Hematopoietic multipotent progenitor cell treated with erythropoietin and hydrocortisone succinate and interleukin-3 and kit ligand, for 17 days (in vitro differentiated cells): Measurements from ENCODE around the gene PPP1CA.
"Not testable (repeated sequence)": the region's sequence is repeated elsewhere in the genome, so short reads cannot be mapped to it uniquely, and the experiment has no call there.

Source experiments
- DNase-seq: peaks from one replicate; pipeline ENCODE4 v3.0.0-alpha.2; 2015; ENCODE audit warnings: low spot score

The PPP1CA gene

GRCh38 chr11:67402192-67402839 is 658 bp upstream of the PPP1CA start:
- not testable (repeated sequence) for DNase-seq

GRCh38 chr11:67400942-67401494 is 640 bp downstream of the PPP1CA start:
- no peak for DNase-seq

GRCh38 chr11:67400251-67400941 is 1.3 kb downstream of the PPP1CA start:
- no peak for DNase-seq

- DNase-seq, result no peak
Measured at GRCh38 chr11:67398661-67399563, 2.7 kb downstream of the PPP1CA start.

- no peak for DNase-seq
Measured at GRCh38 chr11:67397986-67398660, 3.5 kb downstream of the PPP1CA start.

GRCh38 chr11:67397536-67397935 is 4.1 kb downstream of the PPP1CA start:
- DNase-seq, result no peak

GRCh38 chr11:67396587-67397389 is 4.9 kb downstream of the PPP1CA start:
- no peak for DNase-seq

GRCh38 chr11:67396259-67396581 is 5.4 kb downstream of the PPP1CA start:
- DNase-seq, result no peak

GRCh38 chr11:67395555-67396258 is 6.0 kb downstream of the PPP1CA start:
- DNase-seq, result no peak

GRCh38 chr11:67393990-67394389 is 7.7 kb downstream of the PPP1CA start:
- DNase-seq, result no peak

GRCh38 chr11:67393437-67393836 is 8.2 kb downstream of the PPP1CA start:
- no peak for DNase-seq

GRCh38 chr11:67392183-67392715 is 9.4 kb downstream of the PPP1CA start:
- no peak for DNase-seq

- DNase-seq, result peak; percentile 96
Measured at GRCh38 chr11:67391304-67392182, 10.1 kb downstream of the PPP1CA start, which contains the start of gene RAD9A. TSS of gene RAD9A (plus strand) at chr11:67391986. CDS start at chr11:67392045, 59 bp downstream.

GRCh38 chr11:67390947-67391303 is 10.7 kb downstream of the PPP1CA start:
- peak; percentile 68 for DNase-seq

- peak; percentile 54 for DNase-seq
Measured at GRCh38 chr11:67389477-67389876, 12.2 kb downstream of the PPP1CA start.

- DNase-seq, result no peak
Measured at GRCh38 chr11:67387518-67387917, 14.1 kb downstream of the PPP1CA start.

- no peak for DNase-seq
Measured at GRCh38 chr11:67387069-67387468, 14.6 kb downstream of the PPP1CA start.

- DNase-seq, result no peak
Measured at GRCh38 chr11:67384851-67385366, 16.7 kb downstream of the PPP1CA start.
